Esophagus mucosa (tissue), 1 donor: ENCODE measurements around the gene CATSPER2. TPM values are rescaled to one million over a fixed set of nuclear protein-coding genes. Genes with fewer than 3 reads are reported as not detected.
A peak's percentile ranks its signal among the peaks of the same experiment; 100 is the strongest.
"Not testable (repeated sequence)": the region's sequence is repeated elsewhere in the genome, so short reads cannot be mapped to it uniquely, and the experiment has no call there.

Experiments used
- ATAC-seq: fragments of 200-7000 bp; cut with Tn5 transposase; one replicate; pipeline ENCODE4 v1.9.1; 2020
- total RNA-seq: library from RNA; stranded (reverse); gene quantifications from one replicate; pipeline ENCODE4 v1.2.4, GENCODE V29; 2023
- donor health status: DM: yes; HTN: yes; CAD: no.

The CATSPER2 gene
- 3.5 TPM for total RNA-seq

DNA sequence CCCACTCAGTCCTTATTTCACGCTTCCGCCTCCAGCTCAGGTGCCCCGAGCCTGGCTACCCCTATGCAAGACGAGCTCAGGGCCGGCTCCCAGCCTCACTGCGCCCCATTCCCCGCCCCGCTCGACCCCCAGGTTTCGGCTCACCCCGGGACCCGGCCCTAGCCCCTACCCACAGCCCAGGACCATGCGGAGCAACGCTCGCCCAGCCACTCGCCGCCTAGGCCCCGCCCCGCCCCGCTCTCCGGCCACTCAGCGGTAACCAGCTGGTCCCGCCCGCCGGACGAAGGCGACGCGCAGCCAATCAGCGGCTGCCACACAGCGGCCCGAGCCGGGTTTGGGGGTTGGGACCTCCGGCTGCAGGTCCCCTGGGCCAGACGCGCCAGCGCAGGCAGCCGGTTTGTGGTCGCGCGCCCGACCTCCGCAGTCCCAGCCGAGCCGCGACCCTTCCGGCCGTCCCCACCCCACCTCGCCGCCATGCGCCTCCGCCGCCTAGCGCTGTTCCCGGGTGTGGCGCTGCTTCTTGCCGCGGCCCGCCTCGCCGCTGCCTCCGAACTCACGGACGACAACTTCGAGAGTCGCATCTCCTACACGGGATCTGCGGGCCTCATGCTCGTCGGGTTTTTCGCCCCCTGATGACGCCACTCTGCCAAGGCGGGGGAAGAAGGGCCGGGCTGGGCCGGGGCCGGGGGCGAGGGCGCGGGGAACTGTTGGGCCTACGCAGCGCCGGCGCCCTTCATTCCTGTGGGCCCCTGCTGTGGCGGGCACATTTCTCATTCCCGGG lies at the start of gene CATSPER2:
Gene CATSPER2 (minus strand): TSS at position 196 of the 781 bp plus-strand sequence. CDS start 783 bp downstream, outside the sequence.
- ATAC-seq = peak; percentile 50

DNA sequence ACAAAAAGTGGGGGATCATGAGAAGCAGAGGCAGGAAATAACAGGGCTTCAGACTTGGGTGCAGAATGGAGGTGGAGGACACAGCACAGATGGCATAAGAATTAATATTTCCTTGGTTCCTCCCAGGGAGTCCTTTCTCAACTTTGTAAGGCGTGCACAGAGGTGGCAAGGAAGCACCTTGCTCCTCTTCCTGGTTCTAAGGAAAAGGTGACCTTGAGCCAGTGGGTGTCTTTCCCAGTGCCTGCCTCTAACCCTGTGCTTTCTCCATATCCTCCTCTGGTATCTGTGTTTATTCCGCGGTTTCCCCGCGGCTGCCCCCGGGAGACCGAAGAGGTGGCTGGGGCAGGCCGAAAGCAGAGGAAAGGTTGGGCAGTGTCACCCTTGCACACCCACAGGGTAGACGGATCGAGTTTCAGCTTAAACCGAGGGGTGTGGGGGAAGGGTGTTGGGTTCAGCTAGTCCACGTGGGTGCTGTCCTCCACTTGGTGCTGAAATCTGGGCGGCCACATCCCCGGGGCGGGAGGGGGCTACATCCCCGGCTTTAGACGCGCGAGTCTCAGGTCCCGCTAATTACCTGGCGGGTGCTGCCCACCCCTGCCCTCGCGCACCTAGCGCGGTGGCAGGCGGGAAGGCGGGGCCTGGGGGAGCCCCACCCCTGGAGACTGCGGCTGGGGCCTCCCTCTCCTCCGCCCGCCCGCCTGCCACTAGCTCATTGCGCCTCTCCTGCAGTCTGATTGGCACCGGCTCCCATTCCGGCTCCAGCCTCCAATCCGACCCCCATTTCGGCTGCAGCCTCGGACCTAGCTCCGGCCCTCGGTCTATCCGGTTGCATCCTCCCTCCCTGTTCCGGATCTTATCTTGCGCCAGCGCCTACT lies 44.7 kb upstream of the CATSPER2 start, which contains the start of gene CKMT1A:
Gene CKMT1A (plus strand): TSS at position 712 of the 875 bp plus-strand sequence. CDS start 192 bp downstream, outside the sequence.
- peak; percentile 80 for ATAC-seq

- ATAC-seq = peak; percentile 84
Observed at GRCh38 chr15:43692679-43693078, 44.0 kb upstream of the CATSPER2 start.

- peak; percentile 91 for ATAC-seq
Observed at GRCh38 chr15:43689604-43690301, 41.1 kb upstream of the CATSPER2 start.

DNA sequence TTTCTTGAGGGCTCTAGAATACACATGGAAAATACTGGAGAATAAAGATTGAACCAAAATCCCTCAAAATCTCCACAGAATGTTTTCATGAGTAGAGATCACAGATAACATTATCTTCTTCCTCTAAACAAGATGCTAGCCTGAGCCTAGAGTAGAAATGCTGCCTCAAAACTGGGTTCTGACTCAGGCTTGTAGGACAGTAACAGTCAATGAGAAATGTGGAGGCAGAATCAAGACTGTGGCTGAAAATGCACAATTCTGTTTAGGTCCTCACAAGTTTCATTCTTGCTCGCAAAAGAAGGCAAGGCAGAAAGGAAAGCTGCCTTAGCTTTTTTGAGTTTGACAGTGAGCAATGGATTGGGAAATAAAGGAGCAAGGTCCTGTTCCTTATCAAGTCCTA lies 25.5 kb upstream of the CATSPER2 start:
- ATAC-seq = not testable (repeated sequence)

DNA sequence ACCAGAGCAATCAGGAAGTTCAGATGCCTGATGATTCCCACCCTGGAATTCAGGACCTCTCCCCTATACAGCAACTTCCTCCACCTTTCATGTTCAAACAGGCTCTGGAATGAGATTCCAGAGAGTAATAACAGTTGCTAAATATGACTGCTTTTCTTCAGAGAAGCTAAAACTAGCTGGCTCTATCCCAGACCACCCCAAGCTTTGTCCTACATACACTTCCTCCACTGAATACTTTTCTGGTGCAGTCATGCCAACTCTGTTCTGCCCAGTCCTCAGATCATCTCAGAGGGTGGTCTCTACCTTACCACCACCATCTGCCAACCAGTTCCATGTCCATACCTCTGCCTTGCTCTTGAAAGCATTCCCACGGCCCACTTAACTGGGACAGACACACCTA lies 17.5 kb upstream of the CATSPER2 start:
- not testable (repeated sequence) for ATAC-seq

DNA sequence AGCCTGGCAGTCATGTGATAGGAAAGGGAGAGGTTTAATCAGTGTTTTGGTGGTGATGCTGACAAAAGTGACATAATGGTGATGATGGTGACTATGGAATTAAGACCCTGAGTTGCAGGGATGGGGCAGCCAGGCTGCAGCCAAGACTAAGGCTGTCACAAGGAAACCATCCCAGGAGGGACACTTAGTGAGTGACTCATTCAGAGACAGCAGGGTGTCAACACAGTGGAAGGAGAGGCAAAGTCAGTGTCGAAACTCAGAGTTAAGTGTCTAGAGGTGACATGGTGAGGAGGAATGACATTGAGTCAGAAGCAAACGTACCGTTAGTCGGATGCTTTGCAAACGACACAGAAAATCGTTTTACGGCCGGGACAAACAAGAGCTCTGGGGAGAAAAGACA lies 14.7 kb upstream of the CATSPER2 start:
- peak; percentile 50 for ATAC-seq

DNA sequence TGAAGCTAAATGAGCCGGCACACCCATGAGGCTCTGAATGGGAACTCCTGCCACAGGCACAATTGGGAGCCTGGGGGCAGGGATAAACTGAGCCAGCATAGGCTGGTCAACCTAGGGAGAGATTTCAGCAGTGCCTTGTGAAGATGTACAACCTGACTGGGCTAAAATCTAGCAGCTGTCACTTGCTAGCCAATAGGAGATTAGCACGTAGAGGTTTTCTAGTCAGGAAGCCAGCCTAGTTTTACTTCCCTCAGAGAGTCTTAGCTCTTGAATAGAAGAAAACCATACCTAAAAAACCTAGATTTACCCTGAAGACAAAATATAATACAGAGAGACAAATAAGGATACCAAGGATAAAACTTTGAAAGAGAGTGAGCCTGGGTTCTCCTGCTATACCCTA lies 13.6 kb upstream of the CATSPER2 start:
- not testable (repeated sequence) for ATAC-seq

DNA sequence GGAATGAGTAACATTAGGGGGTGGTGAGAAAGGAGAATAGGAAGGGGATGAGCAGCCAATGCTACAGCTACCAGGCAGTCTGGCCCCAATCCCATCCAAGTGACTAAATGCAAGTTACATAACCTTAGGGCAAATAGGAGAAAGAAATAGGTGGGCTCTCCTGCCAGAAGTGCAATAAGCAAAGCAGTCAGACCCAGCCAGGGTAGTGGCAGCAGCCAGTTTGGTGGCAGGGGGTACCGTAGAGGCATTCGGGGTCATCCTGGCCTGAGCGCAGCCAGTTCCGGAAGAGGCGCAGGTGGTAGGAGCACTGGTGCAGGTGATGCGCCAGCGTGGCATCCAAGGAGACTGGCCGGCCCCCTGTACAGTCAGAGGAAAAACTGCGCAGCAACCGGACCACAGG lies 11.1 kb upstream of the CATSPER2 start:
- ATAC-seq = peak; percentile 23

DNA sequence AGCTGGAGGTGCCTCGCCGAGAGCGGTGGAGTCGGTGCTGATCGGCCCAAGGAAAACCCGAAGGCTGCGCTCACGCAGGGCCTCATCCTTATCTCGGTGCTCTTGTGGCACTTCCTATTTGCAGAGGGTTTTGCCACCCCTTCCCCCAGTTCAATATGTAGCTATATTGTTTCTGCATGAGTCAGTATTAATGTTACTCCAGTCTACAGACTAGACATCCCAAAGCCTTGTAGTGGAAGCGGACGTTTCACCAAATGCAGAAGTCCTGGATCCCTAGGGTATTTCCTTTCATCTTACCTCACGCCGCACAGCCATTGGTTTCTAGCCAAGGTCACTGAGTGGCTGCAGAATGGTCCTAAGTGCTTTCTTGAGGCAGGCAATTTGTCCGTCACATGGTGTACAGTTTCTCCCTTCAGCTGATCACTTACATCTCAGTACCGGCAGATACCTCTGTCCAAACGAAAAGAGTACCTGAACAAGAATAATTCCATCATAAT lies 834 bp upstream of the CATSPER2 start:
- ATAC-seq = not testable (repeated sequence)

DNA sequence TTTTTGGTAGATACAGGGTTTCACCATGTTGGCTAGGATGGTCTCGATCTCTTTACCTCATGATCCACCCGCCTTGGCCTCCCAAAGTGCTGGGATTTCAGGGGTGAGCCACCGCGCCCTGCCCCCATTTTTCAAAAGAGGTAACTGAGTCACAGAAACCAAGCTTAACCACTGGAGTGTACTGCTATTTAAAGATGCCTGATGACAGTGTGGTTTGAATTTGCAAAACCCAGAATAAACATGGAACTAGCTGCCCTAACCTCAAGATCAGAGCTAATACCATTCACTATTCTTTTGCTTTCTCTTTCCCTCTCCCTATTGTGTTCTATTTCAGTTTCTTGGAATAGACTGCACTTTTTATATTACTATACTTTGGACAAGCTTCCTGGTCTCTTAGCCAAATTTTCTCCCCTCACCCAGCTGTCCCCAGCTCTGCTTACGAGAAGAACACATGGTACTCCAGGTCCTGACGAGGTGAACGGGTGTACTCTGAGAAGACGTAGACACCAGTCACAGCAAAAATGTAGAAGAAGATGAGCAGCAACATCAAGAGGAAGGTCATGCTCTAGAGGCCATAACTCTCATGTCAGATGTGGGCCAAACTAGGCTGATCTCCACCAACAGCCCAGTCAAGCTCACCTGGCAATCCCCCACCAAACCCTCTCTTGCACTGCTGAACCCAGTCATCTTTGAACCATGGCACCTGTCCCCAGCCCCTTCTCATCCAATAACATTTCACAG lies 10.0 kb downstream of the CATSPER2 start:
- ATAC-seq = not testable (repeated sequence)

DNA sequence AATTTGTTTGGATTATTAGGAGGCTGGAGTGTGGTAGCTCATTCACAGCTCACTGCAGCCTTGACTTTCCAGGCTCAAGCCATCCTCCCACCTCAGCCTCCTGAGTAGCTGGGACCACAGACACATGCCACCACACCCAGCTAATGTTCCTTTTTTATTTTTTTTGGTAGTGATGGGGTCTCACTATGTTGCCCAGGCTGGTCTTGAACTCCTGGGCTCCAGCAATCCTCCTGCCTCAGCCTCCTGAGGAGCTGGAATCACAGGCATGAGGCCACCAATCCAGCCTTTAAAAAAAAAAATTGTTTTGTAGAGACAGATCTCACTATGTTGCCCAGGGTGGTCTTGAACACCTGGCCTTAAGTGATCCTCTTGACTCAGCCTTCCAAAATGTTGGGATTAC lies 21.7 kb downstream of the CATSPER2 start:
- not testable (repeated sequence) for ATAC-seq

GRCh38 chr15:43625106-43625505 lies 23.5 kb downstream of the CATSPER2 start:
- no peak for ATAC-seq

- ATAC-seq = peak; percentile 41
Observed at GRCh38 chr15:43622068-43622799, 26.4 kb downstream of the CATSPER2 start.

DNA sequence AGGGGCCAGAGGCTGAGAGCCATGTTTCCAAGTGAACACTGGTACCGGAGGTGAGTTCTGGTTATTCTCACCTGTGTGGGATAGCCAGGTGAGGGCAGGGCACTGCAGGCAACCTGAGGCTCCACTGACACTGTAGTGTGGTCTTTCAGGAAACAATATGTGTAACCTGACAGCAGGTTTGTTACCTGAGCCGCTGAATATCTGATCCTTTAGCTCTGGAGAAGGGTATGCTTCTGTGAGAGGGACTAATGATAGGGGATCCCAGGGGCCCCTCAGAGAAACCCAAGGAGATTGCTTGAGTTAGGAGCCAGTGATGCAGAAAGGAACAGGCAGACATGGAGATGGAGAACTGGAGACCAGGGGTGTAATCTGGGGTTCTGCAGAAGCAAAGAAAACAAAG lies 29.9 kb downstream of the CATSPER2 start, which contains the start of gene STRC:
Gene STRC (minus strand): TSS at position 101 of the 400 bp plus-strand sequence. CDS start 78 bp downstream, at position 23.
- not testable (repeated sequence) for ATAC-seq

DNA sequence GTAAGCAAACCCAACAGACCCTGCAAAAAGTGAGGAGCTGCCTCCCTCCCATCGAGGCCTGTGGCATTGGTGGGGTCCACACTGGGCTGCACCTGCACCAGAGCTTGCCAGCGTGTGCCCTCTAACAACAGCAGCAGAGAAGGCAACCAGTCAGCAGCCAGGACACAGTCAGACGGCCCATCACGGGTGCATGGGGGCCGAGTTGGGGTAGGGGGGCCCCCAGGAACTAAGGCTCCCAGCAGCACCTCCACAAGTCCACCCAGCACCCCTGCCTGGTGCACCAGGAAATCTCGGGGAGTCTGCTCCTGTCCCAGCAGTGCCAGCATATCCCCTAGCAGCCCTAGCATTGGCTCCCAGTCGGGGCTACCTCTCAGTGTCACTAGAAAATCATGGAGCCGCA lies 30.9 kb downstream of the CATSPER2 start:
- ATAC-seq = not testable (repeated sequence)

DNA sequence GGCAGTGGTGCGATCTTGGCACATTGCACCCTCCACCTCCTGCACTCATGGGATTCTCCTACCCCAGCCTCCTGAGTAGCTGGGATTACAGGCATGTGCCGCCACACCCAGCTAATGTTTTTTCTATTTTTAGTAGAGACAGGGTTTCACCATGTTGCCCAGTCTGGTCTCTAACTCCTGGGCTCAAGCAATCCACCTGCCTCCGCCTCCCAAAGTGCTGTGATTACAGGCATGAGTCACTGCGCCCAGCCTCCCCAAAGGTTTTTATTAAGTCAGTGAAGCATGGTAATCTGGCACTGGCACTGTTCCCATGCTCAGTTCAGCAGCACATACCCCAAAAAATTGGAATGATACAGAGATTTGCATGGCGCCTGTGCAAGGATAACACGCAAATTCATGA lies 46.4 kb downstream of the CATSPER2 start:
- not testable (repeated sequence) for ATAC-seq

GRCh38 chr15:43600200-43600599 lies 48.4 kb downstream of the CATSPER2 start:
- ATAC-seq = not testable (repeated sequence)

DNA sequence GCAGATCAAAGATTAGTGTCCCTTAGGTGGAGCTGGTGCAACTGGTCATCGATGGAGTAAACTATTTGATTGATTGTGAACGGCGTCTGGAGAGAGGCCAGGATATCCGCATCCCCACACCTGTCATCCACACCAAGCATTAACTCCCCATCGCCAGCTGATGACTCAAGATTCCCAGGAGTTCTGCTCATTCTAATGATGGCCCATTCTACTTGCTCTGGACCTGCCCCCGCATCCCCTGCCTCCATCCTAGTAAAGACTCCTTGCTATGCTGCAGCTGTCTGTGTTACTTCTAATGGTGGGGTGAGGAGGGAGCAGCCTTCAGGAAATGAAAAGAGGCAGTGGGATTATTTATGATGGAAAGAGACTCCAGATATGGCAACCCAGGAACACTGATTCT lies 49.5 kb downstream of the CATSPER2 start:
- ATAC-seq = not testable (repeated sequence)

GRCh38 chr15:43593328-43594190 lies 55.1 kb downstream of the CATSPER2 start, which contains the start of gene CKMT1B:
Gene CKMT1B (plus strand): TSS chr15:43594027. CDS start chr15:43594219, 192 bp downstream.
- ATAC-seq = peak; percentile 80
